Measurements from ENCODE around the gene GJC1.

Gene GJC1

GRCh38 chr17:44864831-44865230 lies 34.7 kb upstream of the GJC1 start:
- Histone ChIP-seq H3K4me3 (ENCODE audit: low read length in 2 of 2) (no peak overlapping the region), H3K4me1 (ENCODE audit: control insufficient read depth, insufficient read depth, low read length) (peaks cover 6% of the 10 kb centered on the region), H3K27me3 (ENCODE audit: control insufficient read depth in 1 of 2, insufficient read depth in 2 of 2, low read length in 2 of 2) (no peaks in the 10 kb centered on the region), H3K27ac (ENCODE audit: low read length) (peak overlapping the region; percentile 11), H3K9me3 (ENCODE audit: control insufficient read depth in 2 of 2, low read length in 2 of 2) (no peaks in the 10 kb centered on the region), H3K36me3 (ENCODE audit: control insufficient read depth in 2 of 2, insufficient read depth in 2 of 2, low read length in 2 of 2) (peaks cover 38 to 59% of the 10 kb centered on the region in 2 donors), H3K9ac (ENCODE audit: low read length in 2 of 2) (no peak overlapping the region)

GRCh38 chr17:44863061-44863918 lies 33.2 kb upstream of the GJC1 start:
- H3K9me3 ChIP-seq (ENCODE audit: control insufficient read depth in 2 of 2, low read length in 2 of 2) = no peaks in the 10 kb centered on the region
- H3K27me3 ChIP-seq (ENCODE audit: control insufficient read depth in 1 of 2, insufficient read depth in 2 of 2, low read length in 2 of 2) = no peaks in the 10 kb centered on the region
- peaks cover 49 to 65% of the 10 kb centered on the region in 2 donors for H3K36me3 ChIP-seq (ENCODE audit: control insufficient read depth in 2 of 2, insufficient read depth in 2 of 2, low read length in 2 of 2)
- no peak overlapping the region for H3K9ac ChIP-seq (ENCODE audit: low read length in 2 of 2)
- peaks cover 6% of the 10 kb centered on the region for H3K4me1 ChIP-seq (ENCODE audit: control insufficient read depth, insufficient read depth, low read length)
- no peak overlapping the region for H3K4me3 ChIP-seq (ENCODE audit: low read length in 2 of 2)
- H3K27ac ChIP-seq (ENCODE audit: low read length) = no peak overlapping the region

GRCh38 chr17:44862278-44862914 lies 32.3 kb upstream of the GJC1 start:
- peaks cover 2% of the 10 kb centered on the region for H3K4me1 ChIP-seq (ENCODE audit: control insufficient read depth, insufficient read depth, low read length)
- peaks cover 52 to 59% of the 10 kb centered on the region in 2 donors for H3K36me3 ChIP-seq (ENCODE audit: control insufficient read depth in 2 of 2, insufficient read depth in 2 of 2, low read length in 2 of 2)
- H3K27me3 ChIP-seq (ENCODE audit: control insufficient read depth in 1 of 2, insufficient read depth in 2 of 2, low read length in 2 of 2) = no peaks in the 10 kb centered on the region
- no peak overlapping the region for H3K4me3 ChIP-seq (ENCODE audit: low read length in 2 of 2)
- H3K9ac ChIP-seq (ENCODE audit: low read length in 2 of 2) = no peak overlapping the region
- H3K27ac ChIP-seq (ENCODE audit: low read length) = no peak overlapping the region
- H3K9me3 ChIP-seq (ENCODE audit: control insufficient read depth in 2 of 2, low read length in 2 of 2) = no peaks in the 10 kb centered on the region

- no peak overlapping the region for H3K27ac ChIP-seq (ENCODE audit: low read length)
- no peaks in the 10 kb centered on the region for H3K27me3 ChIP-seq (ENCODE audit: control insufficient read depth in 1 of 2, insufficient read depth in 2 of 2, low read length in 2 of 2)
- no peaks in the 10 kb centered on the region for H3K9me3 ChIP-seq (ENCODE audit: control insufficient read depth in 2 of 2, low read length in 2 of 2)
- peaks cover 68% of the 10 kb centered on the region in 2 donors for H3K36me3 ChIP-seq (ENCODE audit: control insufficient read depth in 2 of 2, insufficient read depth in 2 of 2, low read length in 2 of 2)
- no peak overlapping the region for H3K9ac ChIP-seq (ENCODE audit: low read length in 2 of 2)
- H3K4me1 ChIP-seq (ENCODE audit: control insufficient read depth, insufficient read depth, low read length) = peaks cover 2% of the 10 kb centered on the region
- no peak overlapping the region for H3K4me3 ChIP-seq (ENCODE audit: low read length in 2 of 2)
Observed at GRCh38 chr17:44859701-44860100, 29.6 kb upstream of the GJC1 start.

GRCh38 chr17:44854192-44854591 lies 24.1 kb upstream of the GJC1 start:
- H3K9me3 ChIP-seq (ENCODE audit: control insufficient read depth in 2 of 2, low read length in 2 of 2) = no peaks in the 10 kb centered on the region
- peaks cover 2% of the 10 kb centered on the region for H3K4me1 ChIP-seq (ENCODE audit: control insufficient read depth, insufficient read depth, low read length)
- H3K36me3 ChIP-seq (ENCODE audit: control insufficient read depth in 2 of 2, insufficient read depth in 2 of 2, low read length in 2 of 2) = peaks cover 60 to 65% of the 10 kb centered on the region in 2 donors
- H3K9ac ChIP-seq (ENCODE audit: low read length in 2 of 2) = no peak overlapping the region
- H3K4me3 ChIP-seq (ENCODE audit: low read length in 2 of 2) = no peak overlapping the region
- H3K27ac ChIP-seq (ENCODE audit: low read length) = no peak overlapping the region
- no peaks in the 10 kb centered on the region for H3K27me3 ChIP-seq (ENCODE audit: control insufficient read depth in 1 of 2, insufficient read depth in 2 of 2, low read length in 2 of 2)

- Histone ChIP-seq H3K4me1 (ENCODE audit: control insufficient read depth, insufficient read depth, low read length) (peaks cover 2% of the 10 kb centered on the region), H3K27ac (ENCODE audit: low read length) (no peak overlapping the region), H3K36me3 (ENCODE audit: control insufficient read depth in 2 of 2, insufficient read depth in 2 of 2, low read length in 2 of 2) (peaks cover 38 to 46% of the 10 kb centered on the region in 2 donors), H3K4me3 (ENCODE audit: low read length in 2 of 2) (no peak overlapping the region), H3K27me3 (ENCODE audit: control insufficient read depth in 1 of 2, insufficient read depth in 2 of 2, low read length in 2 of 2) (no peaks in the 10 kb centered on the region), H3K9ac (ENCODE audit: low read length in 2 of 2) (no peak overlapping the region), H3K9me3 (ENCODE audit: control insufficient read depth in 2 of 2, low read length in 2 of 2) (no peaks in the 10 kb centered on the region)
Observed at GRCh38 chr17:44850612-44851011, 20.5 kb upstream of the GJC1 start.

GRCh38 chr17:44850025-44850424 lies 19.9 kb upstream of the GJC1 start:
- Histone ChIP-seq H3K4me3 (ENCODE audit: low read length in 2 of 2) (no peak overlapping the region), H3K9ac (ENCODE audit: low read length in 2 of 2) (no peak overlapping the region), H3K27me3 (ENCODE audit: control insufficient read depth in 1 of 2, insufficient read depth in 2 of 2, low read length in 2 of 2) (no peaks in the 10 kb centered on the region), H3K4me1 (ENCODE audit: control insufficient read depth, insufficient read depth, low read length) (peaks cover 2% of the 10 kb centered on the region), H3K27ac (ENCODE audit: low read length) (no peak overlapping the region), H3K36me3 (ENCODE audit: control insufficient read depth in 2 of 2, insufficient read depth in 2 of 2, low read length in 2 of 2) (peaks cover 36 to 43% of the 10 kb centered on the region in 2 donors), H3K9me3 (ENCODE audit: control insufficient read depth in 2 of 2, low read length in 2 of 2) (no peaks in the 10 kb centered on the region)

- Histone ChIP-seq H3K4me1 (ENCODE audit: control insufficient read depth, insufficient read depth, low read length) (peaks cover 9% of the 10 kb centered on the region), H3K9ac (ENCODE audit: low read length in 2 of 2) (no peak overlapping the region), H3K27ac (ENCODE audit: low read length) (no peak overlapping the region), H3K27me3 (ENCODE audit: control insufficient read depth in 1 of 2, insufficient read depth in 2 of 2, low read length in 2 of 2) (no peaks in the 10 kb centered on the region), H3K4me3 (ENCODE audit: low read length in 2 of 2) (no peak overlapping the region), H3K9me3 (ENCODE audit: control insufficient read depth in 2 of 2, low read length in 2 of 2) (no peaks in the 10 kb centered on the region), H3K36me3 (ENCODE audit: control insufficient read depth in 2 of 2, insufficient read depth in 2 of 2, low read length in 2 of 2) (peaks cover 26 to 33% of the 10 kb centered on the region in 2 donors)
Observed at GRCh38 chr17:44848961-44849489, 18.9 kb upstream of the GJC1 start.

GRCh38 chr17:44848257-44848795 lies 18.2 kb upstream of the GJC1 start:
- Histone ChIP-seq H3K27ac (ENCODE audit: low read length) (no peak overlapping the region), H3K4me3 (ENCODE audit: low read length in 2 of 2) (no peak overlapping the region), H3K9ac (ENCODE audit: low read length in 2 of 2) (no peak overlapping the region), H3K9me3 (ENCODE audit: control insufficient read depth in 2 of 2, low read length in 2 of 2) (no peaks in the 10 kb centered on the region), H3K36me3 (ENCODE audit: control insufficient read depth in 2 of 2, insufficient read depth in 2 of 2, low read length in 2 of 2) (peaks cover 21 to 26% of the 10 kb centered on the region in 2 donors), H3K27me3 (ENCODE audit: control insufficient read depth in 1 of 2, insufficient read depth in 2 of 2, low read length in 2 of 2) (no peaks in the 10 kb centered on the region), H3K4me1 (ENCODE audit: control insufficient read depth, insufficient read depth, low read length) (peaks cover 10% of the 10 kb centered on the region)

- Histone ChIP-seq H3K27ac (ENCODE audit: low read length) (no peak within 1 kb of the TSS), H3K9ac (ENCODE audit: low read length in 2 of 2) (no peak within 1 kb of the TSS), H3K4me3 (ENCODE audit: low read length in 2 of 2) (no peak within 1 kb of the TSS), H3K36me3 (ENCODE audit: control insufficient read depth in 2 of 2, insufficient read depth in 2 of 2, low read length in 2 of 2) (peaks cover 18 to 22% of the 10 kb centered on the region in 2 donors), H3K4me1 (ENCODE audit: control insufficient read depth, insufficient read depth, low read length) (peaks cover 17% of the 10 kb centered on the region), H3K9me3 (ENCODE audit: control insufficient read depth in 2 of 2, low read length in 2 of 2) (no peaks in the 10 kb centered on the region), H3K27me3 (ENCODE audit: control insufficient read depth in 1 of 2, insufficient read depth in 2 of 2, low read length in 2 of 2) (no peaks in the 10 kb centered on the region)
Observed at GRCh38 chr17:44847586-44847985, 17.5 kb upstream of the GJC1 start, which contains the start of gene HIGD1B. TSS of gene HIGD1B (plus strand) at chr17:44847883. CDS start at chr17:44848153, 270 bp downstream.
